NCI-H2196 treated with DMSO at 0.1 percent for 48 hours (cell line): ENCODE measurements around the gene AMPD3.

Source experiments
- DNase-seq: peaks from one replicate; lab custom pipeline; 2025; ENCODE audit not compliant: unreplicated experiment; lab: John Stamatoyannopoulos, UW

The AMPD3 gene

GRCh38 chr11:10486161-10486840 lies 31.2 kb downstream of the AMPD3 start:
- DNase-seq: no peak

- DNase-seq: no peak
Observed at GRCh38 chr11:10487002-10487647, 32.1 kb downstream of the AMPD3 start.

GRCh38 chr11:10488121-10488933 lies 33.3 kb downstream of the AMPD3 start:
- no peak for DNase-seq

GRCh38 chr11:10488934-10489691 lies 34.0 kb downstream of the AMPD3 start:
- no peak for DNase-seq

- DNase-seq: no peak
Observed at GRCh38 chr11:10490032-10490397, 35.0 kb downstream of the AMPD3 start.

- peak; percentile 52 for DNase-seq
Observed at GRCh38 chr11:10490398-10491241, 35.6 kb downstream of the AMPD3 start.

- DNase-seq: no peak
Observed at GRCh38 chr11:10492084-10492483, 37.0 kb downstream of the AMPD3 start.

GRCh38 chr11:10493041-10493663 lies 38.1 kb downstream of the AMPD3 start:
- DNase-seq: no peak

- no peak for DNase-seq
Observed at GRCh38 chr11:10494636-10495463, 39.8 kb downstream of the AMPD3 start.

GRCh38 chr11:10495464-10495786 lies 40.4 kb downstream of the AMPD3 start:
- DNase-seq: no peak

- DNase-seq: no peak
Observed at GRCh38 chr11:10496296-10496936, 41.4 kb downstream of the AMPD3 start.

- no peak for DNase-seq
Observed at GRCh38 chr11:10497371-10498021, 42.4 kb downstream of the AMPD3 start.

- DNase-seq: no peak
Observed at GRCh38 chr11:10498022-10498400, 42.9 kb downstream of the AMPD3 start.

- no peak for DNase-seq
Observed at GRCh38 chr11:10498426-10499250, 43.6 kb downstream of the AMPD3 start.

GRCh38 chr11:10499452-10499851 lies 44.4 kb downstream of the AMPD3 start:
- DNase-seq: no peak

GRCh38 chr11:10499874-10500601 lies 45.0 kb downstream of the AMPD3 start:
- DNase-seq: no peak
